ENCODE data around the gene C12orf57. TPM values are rescaled to one million over a fixed set of nuclear protein-coding genes. Genes with fewer than 3 reads are reported as not detected.

C12orf57 gene
- total and polyA plus RNA-seq, 10 of the 15 experiments (the other 5 are each of a cell fraction or from before 2014, with no cell fraction given), result 64.5 to 377 (median 211) TPM

DNA sequence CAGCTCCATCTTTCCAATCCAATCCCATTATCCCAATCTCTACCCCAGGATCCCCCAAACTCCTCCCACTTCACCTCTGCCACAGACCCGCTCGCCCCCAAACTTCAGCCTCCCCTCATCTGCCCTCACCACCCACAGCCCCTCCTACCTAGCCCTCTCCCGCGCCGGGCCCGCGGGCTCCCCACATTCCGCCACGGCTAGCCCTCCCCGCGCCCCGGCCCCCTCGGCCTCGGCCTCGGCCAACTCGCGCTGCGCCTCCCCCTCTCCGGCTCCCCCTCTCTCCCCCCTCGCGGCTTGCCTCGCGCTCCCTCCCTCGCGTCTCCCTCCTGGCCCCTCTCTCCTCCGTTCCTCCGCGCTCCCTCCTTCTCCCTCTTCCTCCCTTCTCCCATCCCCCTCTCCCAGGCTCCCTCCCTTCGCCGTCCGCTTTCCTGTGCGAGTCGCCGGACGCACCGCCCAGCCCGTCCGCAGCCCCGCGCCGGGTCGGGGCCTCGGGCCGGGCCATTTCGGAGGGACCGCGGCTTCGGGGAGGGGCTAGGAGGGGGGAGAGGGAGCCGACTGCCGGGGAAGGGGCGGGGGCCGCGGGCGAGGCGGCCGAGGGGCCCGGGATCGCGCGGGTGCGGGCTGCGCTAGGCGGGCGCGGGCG, 16.3 kb upstream of the C12orf57 start, which contains the start of gene ATN1:
Gene ATN1 (plus strand): TSS at position 581 of the 643 bp plus-strand sequence. CDS start 6,043 bp downstream, outside the sequence.
- no peaks in the 10 kb centered on the region for H3K27me3 ChIP-seq (replicated peaks in 1 of 2; ENCODE audit: control insufficient read depth in 2 of 2, insufficient read depth in 2 of 2, low read length in 1 of 2)
- H3K4me2 ChIP-seq (ENCODE audit: control insufficient read depth, insufficient read depth), result peak within 1 kb of the TSS; percentile 95
- H3K79me2 ChIP-seq (ENCODE audit: control insufficient read depth, insufficient read depth, low read length), result peaks cover 40% of the 10 kb centered on the region
- H3K4me3 ChIP-seq, result peak within 1 kb of the TSS; percentile 95
- no peak for FAIRE-seq
- peak within 1 kb of the TSS; percentile 79 for H2AFZ ChIP-seq (ENCODE audit: control insufficient read depth, low read depth, low read length)
- intact Hi-C loops (cut with micrococcal nuclease; ENCODE audit: unreplicated experiment), result no loop called here
- peak; percentile 43 for ATAC-seq
- peak within 1 kb of the TSS; percentile 86 for H3K27ac ChIP-seq (ENCODE audit: control insufficient read depth, insufficient read depth)
- RAD21 ChIA-PET (ENCODE audit: unreplicated experiment), result interaction anchor here (0.6 to 4.6 kb wide), 4 partner anchors 12 to 38 kb away, joined by 3 to 45 read pairs (median 12); partner anchors contain the start of genes C12orf57 and RNU7-1
- no peaks in the 10 kb centered on the region for H3K9me3 ChIP-seq (replicated peaks; ENCODE audit: control insufficient read depth, insufficient read depth, low read length)
- SMC1A ChIA-PET (ENCODE audit: uncharacterized antibody, unreplicated experiment), result interaction anchor here (0.6 to 3.9 kb wide), 6 partner anchors 17 to 185 kb away, joined by 3 to 29 read pairs (median 6); partner anchors contain the start of genes C12orf57 and RNU7-1
- DNase-seq (ENCODE audit: low read depth, low spot score), result no peak
- peaks cover 37% of the 10 kb centered on the region for H3K4me1 ChIP-seq (ENCODE audit: control insufficient read depth, insufficient read depth, low read length)
- in situ Hi-C loops (cut with MboI), result no loop called here
- CTCF ChIA-PET, result interaction anchor here (1.0 to 6.2 kb wide), 8 partner anchors 10 to 183 kb away, joined by 3 to 111 read pairs (median 6); partner anchors contain the start of genes C12orf57, C1RL, RNU7-1 and SPSB2
- POLR2A ChIA-PET, result interaction anchor here (0.9 to 4.8 kb wide), 5 partner anchors 10 to 74 kb away, joined by 4 to 28 read pairs (median 9); partner anchors contain the start of gene LRRC23
- H3K9ac ChIP-seq (ENCODE audit: control insufficient read depth, insufficient read depth, low read length), result peak within 1 kb of the TSS; percentile 90
- H4K20me1 ChIP-seq (ENCODE audit: control insufficient read depth, insufficient read depth), result no peaks in the 10 kb centered on the region
- H3K36me3 ChIP-seq (ENCODE audit: control insufficient read depth in 2 of 2, insufficient read depth in 2 of 2, low read length in 1 of 2), result peaks cover 0 to 3% of the 10 kb centered on the region in 2 experiments; a peak in 1 of 4 replicates
- WGBS (ENCODE audit: insufficient coverage, insufficient replicate concordance, low lambda C conversion rate, missing lambda C conversion rate), result 6% methylated on average over 2 of the region's 66 CpGs
- BruUV-seq (replicated peaks), result no TSS peak
- TF ChIP-seq CBX3 (IDR thresholded peaks at IDR 0.05; ENCODE audit: borderline replicate concordance, low read depth) (no peak), FOXK2 (IDR thresholded peaks at IDR 0.05) (no peak), POLR2AphosphoS5 (IDR thresholded peaks at IDR 0.05; ENCODE audit: low read length) (no peak; the same call in 1 of the 2 replicates), PAX8 (IDR thresholded peaks at IDR 0.05) (no peak), JUNB (IDR thresholded peaks at IDR 0.05) (no peak), ZSCAN29 (IDR thresholded peaks at IDR 0.05) (no peak), BHLHE40 (IDR thresholded peaks at IDR 0.05; ENCODE audit: borderline replicate concordance in 1 of 2, low read depth in 2 of 2, low read length in 1 of 2) (no peak), KAT2A (conservative IDR thresholded peaks at IDR 0.05; ENCODE audit: control insufficient read depth, low read depth, low read length) (no peak), HDGF (IDR thresholded peaks at IDR 0.05) (no peak), ZNF384 (IDR thresholded peaks at IDR 0.05; ENCODE audit: borderline replicate concordance, low read depth, low read length) (no peak), DPF2 (IDR thresholded peaks at IDR 0.05) (0 out of 2 replicates have a peak, but pooled peaks have one; percentile 16), EGR1 (IDR thresholded peaks at IDR 0.05; ENCODE audit: borderline replicate concordance in 1 of 2, low read depth in 2 of 2, low read length in 2 of 2) (no peak), NR2C2 (IDR thresholded peaks at IDR 0.05; ENCODE audit: borderline replicate concordance, control insufficient read depth, insufficient read length, low read depth) (no peak), BMI1 (IDR thresholded peaks at IDR 0.05; ENCODE audit: borderline replicate concordance) (no peak), TBL1XR1 (IDR thresholded peaks at IDR 0.05; ENCODE audit: low read depth, low read length) (no peak), ZNF622 (IDR thresholded peaks at IDR 0.05) (no peak), TAF1 (IDR thresholded peaks at IDR 0.05; ENCODE audit: borderline replicate concordance, low read depth, low read length) (0 out of 2 replicates have a peak, but pooled peaks have one; percentile 8)
- TF ChIP-seq, protein P1, sequence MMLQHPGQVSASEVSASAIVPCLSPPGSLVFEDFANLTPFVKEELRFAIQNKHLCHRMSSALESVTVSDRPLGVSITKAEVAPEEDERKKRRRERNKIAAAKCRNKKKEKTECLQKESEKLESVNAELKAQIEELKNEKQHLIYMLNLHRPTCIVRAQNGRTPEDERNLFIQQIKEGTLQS (IDR thresholded peaks at IDR 0.05; ENCODE audit: borderline replicate concordance, extremely low read depth, low read depth, low read length), result no peak
- TF ChIP-seq, protein P2, sequence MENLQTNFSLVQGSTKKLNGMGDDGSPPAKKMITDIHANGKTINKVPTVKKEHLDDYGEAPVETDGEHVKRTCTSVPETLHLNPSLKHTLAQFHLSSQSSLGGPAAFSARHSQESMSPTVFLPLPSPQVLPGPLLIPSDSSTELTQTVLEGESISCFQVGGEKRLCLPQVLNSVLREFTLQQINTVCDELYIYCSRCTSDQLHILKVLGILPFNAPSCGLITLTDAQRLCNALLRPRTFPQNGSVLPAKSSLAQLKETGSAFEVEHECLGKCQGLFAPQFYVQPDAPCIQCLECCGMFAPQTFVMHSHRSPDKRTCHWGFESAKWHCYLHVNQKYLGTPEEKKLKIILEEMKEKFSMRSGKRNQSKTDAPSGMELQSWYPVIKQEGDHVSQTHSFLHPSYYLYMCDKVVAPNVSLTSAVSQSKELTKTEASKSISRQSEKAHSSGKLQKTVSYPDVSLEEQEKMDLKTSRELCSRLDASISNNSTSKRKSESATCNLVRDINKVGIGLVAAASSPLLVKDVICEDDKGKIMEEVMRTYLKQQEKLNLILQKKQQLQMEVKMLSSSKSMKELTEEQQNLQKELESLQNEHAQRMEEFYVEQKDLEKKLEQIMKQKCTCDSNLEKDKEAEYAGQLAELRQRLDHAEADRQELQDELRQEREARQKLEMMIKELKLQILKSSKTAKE (IDR thresholded peaks at IDR 0.05; ENCODE audit: low read depth, poor library complexity, severe bottlenecking), result no peak

Data from GM12878 (cell line).